B cell (primary cell): ENCODE measurements around the gene THEM5. TPM values are rescaled to one million over a fixed set of nuclear protein-coding genes. Genes with fewer than 3 reads are reported as not detected.

Source experiments
- ATAC-seq: fragments of 200-7000 bp; cut with Tn5 transposase; one replicate; pipeline ENCODE4 v1.10.0; 2021; ENCODE audit warnings: low read depth, mild to moderate bottlenecking, moderate number of reproducible peaks, moderate library complexity
- CTCF ChIA-PET: fragments of 350-600 bp; sonication (Branson Sonifier 250); formaldehyde crosslinking; loops from one replicate; lab custom pipeline; 2021; ENCODE audit warnings: antibody characterized with exemption, inconsistent platforms; lab: Charles Lee
- POLR2A ChIA-PET: fragments of 350-600 bp; sonication (Branson Sonifier 250); formaldehyde crosslinking; loops from one replicate; lab custom pipeline; 2021; ENCODE audit warnings: antibody characterized with exemption; lab: Charles Lee
- DNase-seq: peaks from one replicate; pipeline ENCODE4 v3.0.0; 2013
- H2AFZ ChIP-seq: 2 replicates; pipeline ENCODE4 v1.6.1; 2012; ENCODE audit warnings: mild to moderate bottlenecking, low read depth, low read length; ENCODE audit not compliant: insufficient read depth, poor library complexity, severe bottlenecking
- H3K27ac ChIP-seq, 2 donors: 1 replicate in 1 of 2; 2 replicates in 1 of 2; pipeline ENCODE4 v1.5.1; 2012 to 2013; ENCODE audit warnings: low read length in 2 of 2, mild to moderate bottlenecking in 2 of 2, moderate library complexity in 1 of 2
- H3K27me3 ChIP-seq, 4 experiments: fragments of 200-600 bp in 1 of 4; sonication (generic) in 1 of 4; replicated peaks in 1 of 4; 1 replicate in 2 of 4; 2 replicates in 2 of 4; pipeline versions ENCODE4 v1.6.1 to v1.7.0; 2013 to 2016; ENCODE audit warnings: low read length in 3 of 4, mild to moderate bottlenecking in 2 of 4, mixed read lengths in 1 of 4, moderate library complexity in 1 of 4; ENCODE audit not compliant: insufficient read depth in 4 of 4, control insufficient read depth in 3 of 4; ENCODE audit errors: control extremely low read depth in 1 of 4
- H3K36me3 ChIP-seq, 2 experiments: replicated peaks in 1 of 2; 1 replicate in 1 of 2; 2 replicates in 1 of 2; pipeline versions ENCODE4 v1.6.1 to v1.7.1; 2013; ENCODE audit warnings: low read length in 1 of 2; ENCODE audit not compliant: insufficient read depth in 2 of 2, control insufficient read depth in 1 of 2; ENCODE audit errors: control extremely low read depth in 1 of 2, extremely low read depth in 1 of 2
- H3K4me1 ChIP-seq, 2 donors: fragments of 200-600 bp in 1 of 2; sonication (generic) in 1 of 2; 1 replicate in 1 of 2; 2 replicates in 1 of 2; pipeline versions ENCODE4 v1.5.1 to v1.6.1; 2013 to 2017; ENCODE audit warnings: low read length in 2 of 2; ENCODE audit not compliant: control insufficient read depth in 2 of 2, insufficient read depth in 2 of 2
- H3K4me2 ChIP-seq: replicated peaks from 2 replicates; pipeline ENCODE3; 2012; ENCODE audit warnings: mild to moderate bottlenecking, low read depth, low read length; ENCODE audit not compliant: poor library complexity, severe bottlenecking
- H3K4me3 ChIP-seq, 5 experiments: fragments of 200-600 bp in 1 of 5; sonication (generic) in 1 of 5; 1 replicate in 3 of 5; 2 replicates in 2 of 5; pipeline versions ENCODE4 v1.5.1 to v1.7.0; 2011 to 2016; ENCODE audit warnings: low read length in 4 of 5, mild to moderate bottlenecking in 4 of 5, low read depth in 2 of 5, control low read depth in 1 of 5, moderate library complexity in 1 of 5; ENCODE audit not compliant: insufficient read depth in 1 of 5; ENCODE audit errors: control extremely low read depth in 1 of 5, extremely low read depth in 1 of 5
- H3K79me2 ChIP-seq: fragments of 200-600 bp; sonication (generic); one replicate; pipeline ENCODE4 v1.6.0; 2016; ENCODE audit warnings: low read length; ENCODE audit not compliant: control insufficient read depth, insufficient read depth
- H3K9ac ChIP-seq: fragments of 200-600 bp; sonication (generic); 2 replicates; pipeline ENCODE4 v1.6.1; 2017; ENCODE audit warnings: mild to moderate bottlenecking, low read length, moderate library complexity
- H3K9me3 ChIP-seq, 3 donors: one replicate each; pipeline versions ENCODE4 v1.6.1 to v1.7.1; 2013; ENCODE audit warnings: low read length in 2 of 3; ENCODE audit not compliant: control insufficient read depth in 2 of 3, insufficient read depth in 1 of 3; ENCODE audit errors: control extremely low read depth in 1 of 3
- H4K20me1 ChIP-seq: 2 replicates; pipeline ENCODE4 v1.6.0; 2012; ENCODE audit warnings: mild to moderate bottlenecking, low read length; ENCODE audit not compliant: insufficient read depth, control insufficient read depth, poor library complexity, severe bottlenecking
- H3K27ac Mint-ChIP-seq: one replicate; pipeline ENCODE4 v1.8.0; 2021; ENCODE audit warnings: mixed read lengths
- H3K27me3 Mint-ChIP-seq: one replicate; pipeline ENCODE4 v1.8.0; 2021; ENCODE audit warnings: mixed read lengths
- H3K4me1 Mint-ChIP-seq: one replicate; pipeline ENCODE4 v1.8.0; 2021; ENCODE audit warnings: mixed read lengths
- H3K4me3 Mint-ChIP-seq: one replicate; pipeline ENCODE4 v1.8.0; 2021; ENCODE audit warnings: mixed read lengths
- H3K9me3 Mint-ChIP-seq: one replicate; pipeline ENCODE4 v1.8.0; 2022; ENCODE audit warnings: mixed read lengths; ENCODE audit not compliant: insufficient read depth
- EZH2 ChIP-seq: IDR thresholded peaks from 2 replicates; pipeline ENCODE4 v1.6.1; 2012; ENCODE audit warnings: borderline replicate concordance, low read depth, mild to moderate bottlenecking, moderate library complexity, low read length; ENCODE audit not compliant: insufficient read depth, poor library complexity, severe bottlenecking
- WGBS: methylation state at CpG from one replicate; pipeline ENCODE4 v1.1.5; 2013; ENCODE audit warnings: missing lambda C conversion rate; ENCODE audit not compliant: insufficient coverage; 5-methylcytosine and 5-hydroxymethylcytosine counted together
- intact Hi-C: fragments of 100-400 bp; cut with micrococcal nuclease; formaldehyde crosslinking; loops from one replicate; pipeline ENCODE4 v1.10.0; 2022
- polyA plus RNA-seq: library from polyadenylated mRNA; depleted of rRNA; stranded (reverse); fragments of >200 nt; gene quantifications from 2 replicates; pipeline ENCODE4 v1.2.3, GENCODE V29; 2012
- total RNA-seq, 2 donors: library from RNA; stranded (reverse); fragments of 120-200 nt in 1 of 2; gene quantifications; 1 replicate in 1 of 2; 2 replicates in 1 of 2; pipeline versions ENCODE4 v1.2.3 to v1.2.4, GENCODE V29; 2013 to 2022
- TF ChIP-seq, protein P1 (sequence below): fragments of 200-600 bp; IDR thresholded peaks from one replicate; pipeline ENCODE4 v1.8.0; 2022; ENCODE audit warnings: antibody characterized with exemption, mild to moderate bottlenecking

The THEM5 gene
- total and polyA plus RNA-seq, 2 donors (not counting 1 experiment from before 2014, with no cell fraction given), result not detected

DNA sequence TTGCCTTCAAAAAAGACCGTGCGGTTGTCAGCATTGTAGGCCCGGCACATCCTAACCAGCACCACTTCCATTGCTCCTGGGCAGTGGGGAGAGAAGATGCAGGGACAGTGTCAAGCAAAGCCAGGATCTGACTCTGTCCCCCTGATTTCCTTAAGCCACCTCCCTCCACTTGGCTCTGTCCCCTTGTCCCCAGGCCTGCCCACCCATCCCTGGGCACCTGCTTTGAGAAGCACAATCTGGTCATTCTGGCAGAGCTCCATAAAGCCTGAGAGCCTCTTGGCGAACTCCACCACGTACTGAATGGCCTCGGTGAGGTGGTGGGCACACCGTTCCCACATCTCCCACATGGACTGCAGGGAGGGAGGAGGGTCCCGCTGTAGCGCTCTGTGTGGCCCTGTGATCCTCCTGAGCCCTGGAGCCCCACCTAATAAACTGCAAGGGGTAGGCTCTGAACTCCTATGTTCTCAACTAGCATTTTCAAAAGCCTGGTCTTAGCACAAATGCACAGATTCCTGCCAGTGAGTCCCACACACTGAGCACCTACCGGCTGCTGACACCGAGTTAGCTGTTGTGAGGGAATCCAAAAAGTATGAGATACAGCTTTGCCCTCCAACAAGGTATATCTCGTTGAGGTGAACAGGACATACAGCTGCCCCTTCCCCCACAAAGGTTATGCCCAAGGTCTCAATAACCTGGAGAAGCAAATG is 40.1 kb downstream of the THEM5 start:
- H3K4me3 Mint-ChIP-seq, result no peak overlapping the region
- H3K27me3 Mint-ChIP-seq, result peaks cover 25% of the 10 kb centered on the region
- no peaks in the 10 kb centered on the region for H3K9me3 Mint-ChIP-seq
- DNase-seq, result no peak
- TF ChIP-seq, protein P1, sequence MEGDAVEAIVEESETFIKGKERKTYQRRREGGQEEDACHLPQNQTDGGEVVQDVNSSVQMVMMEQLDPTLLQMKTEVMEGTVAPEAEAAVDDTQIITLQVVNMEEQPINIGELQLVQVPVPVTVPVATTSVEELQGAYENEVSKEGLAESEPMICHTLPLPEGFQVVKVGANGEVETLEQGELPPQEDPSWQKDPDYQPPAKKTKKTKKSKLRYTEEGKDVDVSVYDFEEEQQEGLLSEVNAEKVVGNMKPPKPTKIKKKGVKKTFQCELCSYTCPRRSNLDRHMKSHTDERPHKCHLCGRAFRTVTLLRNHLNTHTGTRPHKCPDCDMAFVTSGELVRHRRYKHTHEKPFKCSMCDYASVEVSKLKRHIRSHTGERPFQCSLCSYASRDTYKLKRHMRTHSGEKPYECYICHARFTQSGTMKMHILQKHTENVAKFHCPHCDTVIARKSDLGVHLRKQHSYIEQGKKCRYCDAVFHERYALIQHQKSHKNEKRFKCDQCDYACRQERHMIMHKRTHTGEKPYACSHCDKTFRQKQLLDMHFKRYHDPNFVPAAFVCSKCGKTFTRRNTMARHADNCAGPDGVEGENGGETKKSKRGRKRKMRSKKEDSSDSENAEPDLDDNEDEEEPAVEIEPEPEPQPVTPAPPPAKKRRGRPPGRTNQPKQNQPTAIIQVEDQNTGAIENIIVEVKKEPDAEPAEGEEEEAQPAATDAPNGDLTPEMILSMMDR, result no peak
- no peak for TF ChIP-seq EZH2
- Histone ChIP-seq H3K9me3 (no peaks in the 10 kb centered on the region), H3K4me2 (no peak overlapping the region), H3K27me3 (peaks cover 0 to 13% (median 0%) of the 10 kb centered on the region in 4 experiments), H3K9ac (no peak overlapping the region), H3K27ac (no peak overlapping the region), H4K20me1 (no peaks in the 10 kb centered on the region), H3K4me3 (no peak overlapping the region), H3K79me2 (no peaks in the 10 kb centered on the region), H3K36me3 (no peaks in the 10 kb centered on the region), H3K4me1 (peaks cover 0 to 5% of the 10 kb centered on the region in 2 donors), H2AFZ (no peak overlapping the region)
- WGBS, result 92% methylated on average over 4 of the region's 12 CpGs
- intact Hi-C loops, result no loop called here
- POLR2A ChIA-PET, result no interaction called here
- CTCF ChIA-PET, result interaction anchor here (0.5 kb wide), 1 partner anchor 483 kb away, joined by 3 read pairs; no protein-coding TSS in a partner anchor
- ATAC-seq, result no peak
- H3K27ac Mint-ChIP-seq, result no peak overlapping the region
- peaks cover 2% of the 10 kb centered on the region for H3K4me1 Mint-ChIP-seq

DNA sequence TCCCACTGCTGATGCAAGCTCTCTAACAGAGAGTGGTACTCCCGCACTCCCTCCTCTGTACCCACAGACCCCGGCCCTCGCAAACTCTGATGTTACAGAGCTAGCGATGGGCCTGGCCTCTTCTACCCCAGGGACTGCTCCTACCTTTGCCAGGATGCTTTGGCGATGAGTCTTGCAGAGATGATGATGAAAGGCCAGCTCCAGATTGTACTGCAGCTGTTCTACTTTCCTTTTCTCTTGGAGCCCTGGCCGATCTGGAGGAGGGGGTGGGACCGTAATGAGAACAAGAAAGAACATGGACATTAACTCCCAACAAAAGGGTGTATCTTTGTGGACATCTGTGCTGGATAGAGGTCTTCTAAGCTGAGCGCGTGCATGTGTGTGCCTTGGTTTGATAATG is 42.3 kb downstream of the THEM5 start:
- Histone ChIP-seq H3K27ac (no peak overlapping the region), H3K9ac (no peak overlapping the region), H3K4me3 (no peak overlapping the region), H4K20me1 (no peaks in the 10 kb centered on the region), H3K4me2 (no peak overlapping the region), H2AFZ (no peak overlapping the region), H3K27me3 (peaks cover 0 to 3% (median 0%) of the 10 kb centered on the region in 4 experiments), H3K9me3 (no peaks in the 10 kb centered on the region), H3K36me3 (no peaks in the 10 kb centered on the region), H3K79me2 (no peaks in the 10 kb centered on the region), H3K4me1 (no peaks in the 10 kb centered on the region)
- Mint-ChIP-seq H3K27ac (no peak overlapping the region), H3K9me3 (no peaks in the 10 kb centered on the region), H3K4me3 (no peak overlapping the region), H3K27me3 (peaks cover 24% of the 10 kb centered on the region), H3K4me1 (peaks cover 4% of the 10 kb centered on the region)
- ATAC-seq, result no peak
- CTCF ChIA-PET, result no interaction called here
- no peak for TF ChIP-seq EZH2
- TF ChIP-seq, protein P1, result no peak
- WGBS, result 100% methylated on average over 1 of the region's 9 CpGs
- DNase-seq, result no peak
- POLR2A ChIA-PET, result no interaction called here
- intact Hi-C loops, result no loop called here
